Liver (tissue), 9 donors: Measurements from ENCODE around the gene RHBDF2. TPM values are rescaled to one million over a fixed set of nuclear protein-coding genes. Genes with fewer than 3 reads are reported as not detected.

Experiments used
- DNase-seq: peaks from one replicate; pipeline ENCODE4 v3.0.0-alpha.2; 2017; ENCODE audit warnings: low spot score
- H3K27ac ChIP-seq, 2 donors: one replicate each; pipeline ENCODE4 v1.7.0; 2013; ENCODE audit warnings: inconsistent platforms in 2 of 2, low read length in 2 of 2, control low read depth in 1 of 2, low read depth in 1 of 2, mild to moderate bottlenecking in 1 of 2
- H3K27me3 ChIP-seq, 4 donors: one replicate each; pipeline versions ENCODE4 v1.6.1 to v1.7.0; 2013; ENCODE audit warnings: low read length in 3 of 4, inconsistent platforms in 1 of 4, mild to moderate bottlenecking in 1 of 4, moderate library complexity in 1 of 4; ENCODE audit not compliant: control insufficient read depth in 4 of 4, insufficient read depth in 4 of 4
- H3K36me3 ChIP-seq, 4 donors: one replicate each; pipeline versions ENCODE4 v1.6.1 to v1.7.0; 2013; ENCODE audit warnings: low read length in 3 of 4, mild to moderate bottlenecking in 3 of 4, low read depth in 1 of 4, moderate library complexity in 1 of 4; ENCODE audit not compliant: control insufficient read depth in 4 of 4, insufficient read depth in 3 of 4
- H3K4me1 ChIP-seq, 4 donors: one replicate each; pipeline versions ENCODE4 v1.6.1 to v1.7.0; 2013; ENCODE audit warnings: low read length in 3 of 4, mild to moderate bottlenecking in 3 of 4, moderate library complexity in 1 of 4; ENCODE audit not compliant: control insufficient read depth in 4 of 4, insufficient read depth in 4 of 4
- H3K4me3 ChIP-seq, 3 donors: one replicate each; pipeline versions ENCODE4 v1.6.1 to v1.7.0; 2013; ENCODE audit warnings: low read length in 3 of 3, control low read depth in 1 of 3, low read depth in 1 of 3, mild to moderate bottlenecking in 1 of 3
- H3K9ac ChIP-seq, 2 donors: one replicate each; pipeline ENCODE4 v1.7.0; 2013; ENCODE audit warnings: low read length in 2 of 2, mild to moderate bottlenecking in 2 of 2, moderate library complexity in 2 of 2, control low read depth in 1 of 2, low read depth in 1 of 2
- H3K9me3 ChIP-seq, 4 donors: one replicate each; pipeline versions ENCODE4 v1.6.1 to v1.7.0; 2013; ENCODE audit warnings: low read length in 3 of 4; ENCODE audit not compliant: control insufficient read depth in 4 of 4
- EGR1 ChIP-seq, 2 donors: IDR thresholded peaks; 2 replicates each; pipeline ENCODE4 v1.6.1; 2016 to 2018; ENCODE audit warnings: antibody characterized with exemption in 2 of 2, low read depth in 2 of 2
- FOXA1 ChIP-seq: IDR thresholded peaks from 2 replicates; pipeline ENCODE4 v1.6.1; 2016; ENCODE audit warnings: antibody characterized with exemption
- FOXA2 ChIP-seq: IDR thresholded peaks from 2 replicates; pipeline ENCODE4 v1.6.1; 2016; ENCODE audit warnings: antibody characterized with exemption
- GABPA ChIP-seq, 2 donors: IDR thresholded peaks in 1 of 2; conservative IDR thresholded peaks in 1 of 2; 2 replicates each; pipeline ENCODE4 v1.6.1; 2016; ENCODE audit warnings: antibody characterized with exemption in 2 of 2, mild to moderate bottlenecking in 1 of 2, moderate library complexity in 1 of 2
- HNF4A ChIP-seq, 2 donors: conservative IDR thresholded peaks; 2 replicates each; pipeline ENCODE4 v1.6.1; 2016; ENCODE audit warnings: antibody characterized with exemption in 2 of 2, mild to moderate bottlenecking in 2 of 2
- HNF4G ChIP-seq: IDR thresholded peaks from 2 replicates; pipeline ENCODE4 v1.6.1; 2016; ENCODE audit warnings: antibody characterized with exemption
- JUND ChIP-seq, 2 donors: IDR thresholded peaks; 2 replicates each; pipeline ENCODE4 v1.6.1; 2016; ENCODE audit warnings: antibody characterized with exemption in 2 of 2
- NR2F2 ChIP-seq: IDR thresholded peaks from 2 replicates; pipeline ENCODE4 v1.6.1; 2016; ENCODE audit warnings: antibody characterized with exemption
- RAD21 ChIP-seq, 2 donors: IDR thresholded peaks; 2 replicates each; pipeline ENCODE4 v1.6.1; 2016; ENCODE audit warnings: antibody characterized with exemption in 2 of 2, mild to moderate bottlenecking in 2 of 2
- RXRA ChIP-seq, 2 donors: IDR thresholded peaks; 2 replicates each; pipeline ENCODE4 v1.6.1; 2017 to 2018; ENCODE audit warnings: antibody characterized with exemption in 2 of 2, mild to moderate bottlenecking in 1 of 2
- SP1 ChIP-seq: IDR thresholded peaks from 2 replicates; pipeline ENCODE4 v1.6.1; 2018; ENCODE audit warnings: antibody characterized with exemption, mild to moderate bottlenecking
- TAF1 ChIP-seq: conservative IDR thresholded peaks from 2 replicates; pipeline ENCODE4 v1.6.1; 2016; ENCODE audit warnings: antibody characterized with exemption, mild to moderate bottlenecking
- YY1 ChIP-seq: IDR thresholded peaks from 2 replicates; pipeline ENCODE4 v1.6.1; 2016; ENCODE audit warnings: antibody characterized with exemption, mild to moderate bottlenecking
- WGBS: extraction: QIAGEN DNeasy Blood & Tissue Kit; methylation state at CpG from one replicate; pipeline ENCODE4 v1.1.7; 2013; 5-methylcytosine and 5-hydroxymethylcytosine counted together
- polyA plus RNA-seq, 2 donors: library from polyadenylated mRNA; stranded (reverse) in 1 of 2; unstranded in 1 of 2; fragments of 200-250 nt in 1 of 2; fragments of >200 nt in 1 of 2; fragmentation: Nextera tagmentation in 1 of 2; extraction: Ambion mirVana in 1 of 2; gene quantifications; one replicate each; pipeline versions ENCODE4 v1.2.1 to v1.2.3, GENCODE V29; 2013 to 2015
- total RNA-seq, 2 donors: library from RNA; depleted of rRNA; stranded (reverse); fragments of >200 nt; gene quantifications; one replicate each; pipeline ENCODE4 v1.2.3, GENCODE V29; 2014
- TF ChIP-seq, protein P1 (sequence below): IDR thresholded peaks from 2 replicates; pipeline ENCODE4 v1.6.1; 2016; ENCODE audit warnings: antibody characterized with exemption
- TF ChIP-seq, protein P2 (sequence below): IDR thresholded peaks from 2 replicates; pipeline ENCODE4 v1.6.1; 2016; ENCODE audit warnings: antibody characterized with exemption
- TF ChIP-seq, protein P3 (sequence below): fragments of 150-350 bp; IDR thresholded peaks from 2 replicates; pipeline ENCODE4 v1.5.1; 2017; ENCODE audit warnings: improper control_type of control experiment, low read depth, low read length; ENCODE audit not compliant: missing input control
- TF ChIP-seq, protein P4 (sequence below): IDR thresholded peaks from 2 replicates; pipeline ENCODE4 v1.6.1; 2016; ENCODE audit warnings: antibody characterized with exemption
- TF ChIP-seq, protein P5 (sequence below): IDR thresholded peaks from 2 replicates; pipeline ENCODE4 v1.6.1; 2016; ENCODE audit warnings: antibody characterized with exemption, mild to moderate bottlenecking
- donor health status: healthy.
- donor health status: healthy.
- donor health status: healthy.
- donor health status: healthy.
- donor health status: healthy.

RHBDF2 gene
- total and polyA plus RNA-seq, 4 donors, result 2.9 to 6.7 (median 4.6) TPM

DNA sequence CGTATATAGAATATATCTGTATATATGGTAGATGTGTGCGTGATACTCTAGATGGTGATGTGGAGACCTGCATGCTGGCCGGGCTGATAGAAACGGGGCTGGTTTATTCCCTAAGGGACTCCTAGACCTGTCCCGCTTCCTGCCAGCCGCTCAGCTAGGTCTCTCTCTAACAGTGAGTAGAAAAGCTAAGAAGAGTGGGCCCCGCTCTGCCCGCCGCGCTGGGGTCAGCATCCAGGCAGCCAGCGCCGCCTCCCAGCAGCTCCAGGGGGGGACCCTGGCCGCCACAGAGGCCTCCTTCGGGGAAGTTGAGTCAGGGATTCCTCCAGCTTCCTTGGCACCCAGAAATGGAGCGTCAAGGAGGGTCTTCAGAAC is 26.9 kb upstream of the RHBDF2 start:
- Histone ChIP-seq H3K27me3 (no peaks in the 10 kb centered on the region), H3K4me1 (peaks cover 3 to 52% (median 21%) of the 10 kb centered on the region in 4 donors), H3K36me3 (no peaks in the 10 kb centered on the region), H3K9ac (no peak overlapping the region), H3K9me3 (no peaks in the 10 kb centered on the region), H3K4me3 (no peak overlapping the region), H3K27ac (peak overlapping the region; percentile 62 to 86)
- WGBS, result 87% methylated on average over 15 of the region's 15 CpGs
- TF ChIP-seq YY1, result no peak
- no peak for TF ChIP-seq TAF1
- TF ChIP-seq GABPA (IDR thresholded peaks at IDR 0.05 in 1 of 2, conservative IDR thresholded peaks at IDR 0.05 in 1 of 2), result no peak
- TF ChIP-seq HNF4A (conservative IDR thresholded peaks at IDR 0.05), result no peak
- TF ChIP-seq, protein P1, sequence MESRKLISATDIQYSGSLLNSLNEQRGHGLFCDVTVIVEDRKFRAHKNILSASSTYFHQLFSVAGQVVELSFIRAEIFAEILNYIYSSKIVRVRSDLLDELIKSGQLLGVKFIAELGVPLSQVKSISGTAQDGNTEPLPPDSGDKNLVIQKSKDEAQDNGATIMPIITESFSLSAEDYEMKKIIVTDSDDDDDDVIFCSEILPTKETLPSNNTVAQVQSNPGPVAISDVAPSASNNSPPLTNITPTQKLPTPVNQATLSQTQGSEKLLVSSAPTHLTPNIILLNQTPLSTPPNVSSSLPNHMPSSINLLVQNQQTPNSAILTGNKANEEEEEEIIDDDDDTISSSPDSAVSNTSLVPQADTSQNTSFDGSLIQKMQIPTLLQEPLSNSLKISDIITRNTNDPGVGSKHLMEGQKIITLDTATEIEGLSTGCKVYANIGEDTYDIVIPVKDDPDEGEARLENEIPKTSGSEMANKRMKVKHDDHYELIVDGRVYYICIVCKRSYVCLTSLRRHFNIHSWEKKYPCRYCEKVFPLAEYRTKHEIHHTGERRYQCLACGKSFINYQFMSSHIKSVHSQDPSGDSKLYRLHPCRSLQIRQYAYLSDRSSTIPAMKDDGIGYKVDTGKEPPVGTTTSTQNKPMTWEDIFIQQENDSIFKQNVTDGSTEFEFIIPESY, result no peak
- no peak for TF ChIP-seq JUND (IDR thresholded peaks at IDR 0.05)
- no peak for TF ChIP-seq RXRA (IDR thresholded peaks at IDR 0.05)
- no peak for TF ChIP-seq FOXA2
- TF ChIP-seq NR2F2, result no peak
- TF ChIP-seq HNF4G, result no peak
- TF ChIP-seq, protein P2, sequence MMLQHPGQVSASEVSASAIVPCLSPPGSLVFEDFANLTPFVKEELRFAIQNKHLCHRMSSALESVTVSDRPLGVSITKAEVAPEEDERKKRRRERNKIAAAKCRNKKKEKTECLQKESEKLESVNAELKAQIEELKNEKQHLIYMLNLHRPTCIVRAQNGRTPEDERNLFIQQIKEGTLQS, result no peak
- TF ChIP-seq, protein P3, sequence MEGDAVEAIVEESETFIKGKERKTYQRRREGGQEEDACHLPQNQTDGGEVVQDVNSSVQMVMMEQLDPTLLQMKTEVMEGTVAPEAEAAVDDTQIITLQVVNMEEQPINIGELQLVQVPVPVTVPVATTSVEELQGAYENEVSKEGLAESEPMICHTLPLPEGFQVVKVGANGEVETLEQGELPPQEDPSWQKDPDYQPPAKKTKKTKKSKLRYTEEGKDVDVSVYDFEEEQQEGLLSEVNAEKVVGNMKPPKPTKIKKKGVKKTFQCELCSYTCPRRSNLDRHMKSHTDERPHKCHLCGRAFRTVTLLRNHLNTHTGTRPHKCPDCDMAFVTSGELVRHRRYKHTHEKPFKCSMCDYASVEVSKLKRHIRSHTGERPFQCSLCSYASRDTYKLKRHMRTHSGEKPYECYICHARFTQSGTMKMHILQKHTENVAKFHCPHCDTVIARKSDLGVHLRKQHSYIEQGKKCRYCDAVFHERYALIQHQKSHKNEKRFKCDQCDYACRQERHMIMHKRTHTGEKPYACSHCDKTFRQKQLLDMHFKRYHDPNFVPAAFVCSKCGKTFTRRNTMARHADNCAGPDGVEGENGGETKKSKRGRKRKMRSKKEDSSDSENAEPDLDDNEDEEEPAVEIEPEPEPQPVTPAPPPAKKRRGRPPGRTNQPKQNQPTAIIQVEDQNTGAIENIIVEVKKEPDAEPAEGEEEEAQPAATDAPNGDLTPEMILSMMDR, result no peak
- TF ChIP-seq, protein P4, sequence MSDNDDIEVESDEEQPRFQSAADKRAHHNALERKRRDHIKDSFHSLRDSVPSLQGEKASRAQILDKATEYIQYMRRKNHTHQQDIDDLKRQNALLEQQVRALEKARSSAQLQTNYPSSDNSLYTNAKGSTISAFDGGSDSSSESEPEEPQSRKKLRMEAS, result no peak
- no peak for TF ChIP-seq FOXA1
- TF ChIP-seq SP1, result no peak
- TF ChIP-seq EGR1 (IDR thresholded peaks at IDR 0.05; ENCODE audit: low read depth in 2 of 2), result no peak
- TF ChIP-seq RAD21 (IDR thresholded peaks at IDR 0.05), result no peak
- TF ChIP-seq, protein P5, sequence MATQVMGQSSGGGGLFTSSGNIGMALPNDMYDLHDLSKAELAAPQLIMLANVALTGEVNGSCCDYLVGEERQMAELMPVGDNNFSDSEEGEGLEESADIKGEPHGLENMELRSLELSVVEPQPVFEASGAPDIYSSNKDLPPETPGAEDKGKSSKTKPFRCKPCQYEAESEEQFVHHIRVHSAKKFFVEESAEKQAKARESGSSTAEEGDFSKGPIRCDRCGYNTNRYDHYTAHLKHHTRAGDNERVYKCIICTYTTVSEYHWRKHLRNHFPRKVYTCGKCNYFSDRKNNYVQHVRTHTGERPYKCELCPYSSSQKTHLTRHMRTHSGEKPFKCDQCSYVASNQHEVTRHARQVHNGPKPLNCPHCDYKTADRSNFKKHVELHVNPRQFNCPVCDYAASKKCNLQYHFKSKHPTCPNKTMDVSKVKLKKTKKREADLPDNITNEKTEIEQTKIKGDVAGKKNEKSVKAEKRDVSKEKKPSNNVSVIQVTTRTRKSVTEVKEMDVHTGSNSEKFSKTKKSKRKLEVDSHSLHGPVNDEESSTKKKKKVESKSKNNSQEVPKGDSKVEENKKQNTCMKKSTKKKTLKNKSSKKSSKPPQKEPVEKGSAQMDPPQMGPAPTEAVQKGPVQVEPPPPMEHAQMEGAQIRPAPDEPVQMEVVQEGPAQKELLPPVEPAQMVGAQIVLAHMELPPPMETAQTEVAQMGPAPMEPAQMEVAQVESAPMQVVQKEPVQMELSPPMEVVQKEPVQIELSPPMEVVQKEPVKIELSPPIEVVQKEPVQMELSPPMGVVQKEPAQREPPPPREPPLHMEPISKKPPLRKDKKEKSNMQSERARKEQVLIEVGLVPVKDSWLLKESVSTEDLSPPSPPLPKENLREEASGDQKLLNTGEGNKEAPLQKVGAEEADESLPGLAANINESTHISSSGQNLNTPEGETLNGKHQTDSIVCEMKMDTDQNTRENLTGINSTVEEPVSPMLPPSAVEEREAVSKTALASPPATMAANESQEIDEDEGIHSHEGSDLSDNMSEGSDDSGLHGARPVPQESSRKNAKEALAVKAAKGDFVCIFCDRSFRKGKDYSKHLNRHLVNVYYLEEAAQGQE, result no peak
- DNase-seq, result no peak
